HepG2 (cell line): ENCODE measurements around the gene TEKT5. TPM values are rescaled to one million over a fixed set of nuclear protein-coding genes. Genes with fewer than 3 reads are reported as not detected.

ENCODE experiments used
- ARNT2 ChIP-seq: sonication (generic); formaldehyde crosslinking; IDR thresholded peaks from 2 replicates; pipeline ENCODE4 v1.8.0; 2022; ENCODE audit warnings: mild to moderate bottlenecking, low read depth, missing genetic modification reagents, moderate library complexity
- ISX ChIP-seq: sonication (generic); formaldehyde crosslinking; conservative IDR thresholded peaks from 2 replicates; pipeline ENCODE4 v1.5.0; 2020; ENCODE audit warnings: missing genetic modification reagents
- MZF1 ChIP-seq: sonication (generic); formaldehyde crosslinking; IDR thresholded peaks from 2 replicates; pipeline ENCODE4 v1.8.1; 2023; ENCODE audit warnings: mild to moderate bottlenecking, missing genetic modification reagents, borderline replicate concordance
- RBM39 ChIP-seq: fragments of 200-400 bp; formaldehyde crosslinking; IDR thresholded peaks from one replicate; pipeline ENCODE4 v1.6.1; 2018; ENCODE audit warnings: antibody characterized with exemption, mild to moderate bottlenecking, low read depth, low read length; ENCODE audit not compliant: poor library complexity, severe bottlenecking
- SOX6 ChIP-seq, 2 experiments: fragments of 450-650 bp in 1 of 2; sonication (generic) in 1 of 2; formaldehyde crosslinking in 1 of 2; IDR thresholded peaks; 2 replicates each; pipeline versions ENCODE4 v1.4.0 to v1.6.1; 2017 to 2020; ENCODE audit warnings: antibody characterized with exemption in 1 of 2, mild to moderate bottlenecking in 1 of 2, missing genetic modification reagents in 1 of 2
- SRSF9 ChIP-seq: fragments of 200-400 bp; formaldehyde crosslinking; IDR thresholded peaks from 2 replicates; pipeline ENCODE4 v1.6.1; 2018; ENCODE audit warnings: borderline replicate concordance, mild to moderate bottlenecking, low read depth, low read length; ENCODE audit not compliant: insufficient read depth, poor library complexity, severe bottlenecking
- TCF7 ChIP-seq: sonication (generic); IDR thresholded peaks from 2 replicates; pipeline ENCODE4 v1.6.1; 2016; ENCODE audit warnings: antibody characterized with exemption, low read depth
- ZNF383 ChIP-seq: sonication (generic); formaldehyde crosslinking; IDR thresholded peaks from 2 replicates; pipeline ENCODE4 v1.4.0; 2020; ENCODE audit warnings: missing genetic modification reagents, mild to moderate bottlenecking, borderline replicate concordance
- polyA plus RNA-seq, 8 experiments: library from polyadenylated mRNA; depleted of rRNA in 3 of 8; stranded (reverse) in 7 of 8; unstranded in 1 of 8; fragments of >200 nt; fragmentation: Illumina TruSeq in 4 of 8; extraction: Trizol in 4 of 8; gene quantifications; 2 replicates each; pipeline versions ENCODE4 v1.2.1 to v1.2.3, GENCODE V29; 2011 to 2016; ENCODE audit warnings: low read depth in 4 of 8, missing spikeins in 1 of 8, mixed read lengths in 1 of 8; ENCODE audit not compliant: insufficient read depth in 1 of 8
- total RNA-seq, 5 experiments: library from RNA; depleted of rRNA; stranded (reverse); fragments of >200 nt; fragmentation: Illumina TruSeq; extraction: Trizol; gene quantifications; 2 replicates each; pipeline ENCODE4 v1.2.3, GENCODE V29; 2016; ENCODE audit warnings: low read depth in 1 of 5
- TF ChIP-seq, protein P1 (sequence below): sonication (generic); formaldehyde crosslinking; IDR thresholded peaks from 2 replicates; pipeline ENCODE4 v1.4.0; 2020; ENCODE audit warnings: low read depth, mild to moderate bottlenecking, missing genetic modification reagents
- TF ChIP-seq, protein P2 (sequence below): sonication (generic); formaldehyde crosslinking; IDR thresholded peaks from 2 replicates; pipeline ENCODE4 v1.4.0; 2020; ENCODE audit warnings: mild to moderate bottlenecking, missing genetic modification reagents
- TF ChIP-seq, protein P3 (sequence below): IDR thresholded peaks from 2 replicates; pipeline ENCODE4 v1.6.1; 2016; ENCODE audit warnings: mild to moderate bottlenecking
- TF ChIP-seq, protein P4 (sequence below): sonication (generic); formaldehyde crosslinking; conservative IDR thresholded peaks from 2 replicates; pipeline ENCODE4 v1.8.1; 2023; ENCODE audit warnings: missing genetic modification reagents
- TF ChIP-seq, protein P5 (sequence below): sonication (generic); formaldehyde crosslinking; IDR thresholded peaks from 2 replicates; pipeline ENCODE4 v1.9.0; 2022; ENCODE audit warnings: low read depth, missing genetic modification reagents
- TF ChIP-seq, protein P6 (sequence below): IDR thresholded peaks from 2 replicates; pipeline ENCODE4 v1.6.1; 2012; ENCODE audit warnings: inconsistent platforms
- TF ChIP-seq, protein P7 (sequence below): sonication (generic); formaldehyde crosslinking; IDR thresholded peaks from 2 replicates; pipeline ENCODE4 v1.8.1; 2023; ENCODE audit warnings: mild to moderate bottlenecking, missing genetic modification reagents

Gene TEKT5
- total and polyA plus RNA-seq, 2 of the 13 experiments (the other 11 are each of a cell fraction or from before 2014, with no cell fraction given), result 0.16 TPM; not detected in 1

DNA sequence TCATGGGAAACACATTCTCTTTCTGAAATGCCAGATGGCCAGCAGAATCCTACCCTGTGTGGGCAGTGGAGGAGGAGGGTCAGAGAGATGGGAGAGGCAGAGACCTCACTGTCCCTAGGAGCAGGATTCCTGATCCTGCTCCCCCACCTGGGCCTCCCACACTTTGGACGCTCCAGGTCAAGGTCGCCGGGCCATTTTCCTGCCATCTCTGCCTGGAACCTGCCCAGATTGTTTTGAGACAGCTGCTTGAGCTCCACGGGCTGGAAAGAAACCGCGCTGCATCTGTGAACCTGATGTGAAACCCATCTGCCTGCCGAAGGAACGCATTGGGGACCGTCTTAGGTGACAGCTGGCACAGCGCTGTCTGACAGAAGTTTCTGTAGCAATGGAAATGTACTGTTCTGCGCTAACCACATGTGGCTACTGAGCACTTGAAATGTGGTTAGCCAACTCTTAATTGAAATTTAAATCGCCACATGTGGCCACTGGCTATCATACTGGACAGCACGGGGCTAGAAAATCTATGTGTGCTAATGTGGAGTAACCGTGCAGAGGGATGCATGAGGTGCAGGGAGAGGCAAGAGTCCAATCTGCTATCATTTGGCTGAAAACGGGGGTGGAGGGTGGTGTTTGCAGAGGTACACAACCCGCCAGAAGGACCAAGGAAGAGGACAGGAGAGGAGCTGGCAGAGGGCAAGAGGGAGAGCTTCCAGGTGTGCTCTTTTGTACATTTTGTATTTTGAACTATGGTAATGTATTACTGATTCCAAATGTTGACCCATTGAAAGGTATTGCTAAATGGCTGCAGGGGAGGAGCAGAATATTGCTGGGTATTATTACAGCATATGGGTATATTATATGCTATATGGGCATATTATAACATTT is 33.5 kb upstream of the TEKT5 start (continued):
- no peak for TF ChIP-seq SOX6 (IDR thresholded peaks at IDR 0.05)
- peak; percentile 88 for TF ChIP-seq SOX6 (CRISPR knock-in tag; IDR thresholded peaks at IDR 0.05)
- TF ChIP-seq ISX (CRISPR knock-in tag), result no peak
- TF ChIP-seq ARNT2 (CRISPR knock-in tag), result no peak
- TF ChIP-seq SRSF9, result no peak
- TF ChIP-seq, protein P1, sequence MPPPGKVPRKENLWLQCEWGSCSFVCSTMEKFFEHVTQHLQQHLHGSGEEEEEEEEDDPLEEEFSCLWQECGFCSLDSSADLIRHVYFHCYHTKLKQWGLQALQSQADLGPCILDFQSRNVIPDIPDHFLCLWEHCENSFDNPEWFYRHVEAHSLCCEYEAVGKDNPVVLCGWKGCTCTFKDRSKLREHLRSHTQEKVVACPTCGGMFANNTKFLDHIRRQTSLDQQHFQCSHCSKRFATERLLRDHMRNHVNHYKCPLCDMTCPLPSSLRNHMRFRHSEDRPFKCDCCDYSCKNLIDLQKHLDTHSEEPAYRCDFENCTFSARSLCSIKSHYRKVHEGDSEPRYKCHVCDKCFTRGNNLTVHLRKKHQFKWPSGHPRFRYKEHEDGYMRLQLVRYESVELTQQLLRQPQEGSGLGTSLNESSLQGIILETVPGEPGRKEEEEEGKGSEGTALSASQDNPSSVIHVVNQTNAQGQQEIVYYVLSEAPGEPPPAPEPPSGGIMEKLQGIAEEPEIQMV, result no peak
- TF ChIP-seq, protein P2, sequence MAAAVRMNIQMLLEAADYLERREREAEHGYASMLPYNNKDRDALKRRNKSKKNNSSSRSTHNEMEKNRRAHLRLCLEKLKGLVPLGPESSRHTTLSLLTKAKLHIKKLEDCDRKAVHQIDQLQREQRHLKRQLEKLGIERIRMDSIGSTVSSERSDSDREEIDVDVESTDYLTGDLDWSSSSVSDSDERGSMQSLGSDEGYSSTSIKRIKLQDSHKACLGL, result no peak
- TF ChIP-seq, protein P3, sequence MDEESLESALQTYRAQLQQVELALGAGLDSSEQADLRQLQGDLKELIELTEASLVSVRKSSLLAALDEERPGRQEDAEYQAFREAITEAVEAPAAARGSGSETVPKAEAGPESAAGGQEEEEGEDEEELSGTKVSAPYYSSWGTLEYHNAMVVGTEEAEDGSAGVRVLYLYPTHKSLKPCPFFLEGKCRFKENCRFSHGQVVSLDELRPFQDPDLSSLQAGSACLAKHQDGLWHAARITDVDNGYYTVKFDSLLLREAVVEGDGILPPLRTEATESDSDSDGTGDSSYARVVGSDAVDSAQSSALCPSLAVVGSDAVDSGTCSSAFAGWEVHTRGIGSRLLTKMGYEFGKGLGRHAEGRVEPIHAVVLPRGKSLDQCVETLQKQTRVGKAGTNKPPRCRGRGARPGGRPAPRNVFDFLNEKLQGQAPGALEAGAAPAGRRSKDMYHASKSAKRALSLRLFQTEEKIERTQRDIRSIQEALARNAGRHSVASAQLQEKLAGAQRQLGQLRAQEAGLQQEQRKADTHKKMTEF, result peak; percentile 78; the same call in 1 of the 2 replicates
- TF ChIP-seq, protein P4, sequence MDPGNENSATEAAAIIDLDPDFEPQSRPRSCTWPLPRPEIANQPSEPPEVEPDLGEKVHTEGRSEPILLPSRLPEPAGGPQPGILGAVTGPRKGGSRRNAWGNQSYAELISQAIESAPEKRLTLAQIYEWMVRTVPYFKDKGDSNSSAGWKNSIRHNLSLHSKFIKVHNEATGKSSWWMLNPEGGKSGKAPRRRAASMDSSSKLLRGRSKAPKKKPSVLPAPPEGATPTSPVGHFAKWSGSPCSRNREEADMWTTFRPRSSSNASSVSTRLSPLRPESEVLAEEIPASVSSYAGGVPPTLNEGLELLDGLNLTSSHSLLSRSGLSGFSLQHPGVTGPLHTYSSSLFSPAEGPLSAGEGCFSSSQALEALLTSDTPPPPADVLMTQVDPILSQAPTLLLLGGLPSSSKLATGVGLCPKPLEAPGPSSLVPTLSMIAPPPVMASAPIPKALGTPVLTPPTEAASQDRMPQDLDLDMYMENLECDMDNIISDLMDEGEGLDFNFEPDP (CRISPR knock-in tag), result no peak
- TF ChIP-seq MZF1 (CRISPR knock-in tag), result no peak
- TF ChIP-seq, protein P5, sequence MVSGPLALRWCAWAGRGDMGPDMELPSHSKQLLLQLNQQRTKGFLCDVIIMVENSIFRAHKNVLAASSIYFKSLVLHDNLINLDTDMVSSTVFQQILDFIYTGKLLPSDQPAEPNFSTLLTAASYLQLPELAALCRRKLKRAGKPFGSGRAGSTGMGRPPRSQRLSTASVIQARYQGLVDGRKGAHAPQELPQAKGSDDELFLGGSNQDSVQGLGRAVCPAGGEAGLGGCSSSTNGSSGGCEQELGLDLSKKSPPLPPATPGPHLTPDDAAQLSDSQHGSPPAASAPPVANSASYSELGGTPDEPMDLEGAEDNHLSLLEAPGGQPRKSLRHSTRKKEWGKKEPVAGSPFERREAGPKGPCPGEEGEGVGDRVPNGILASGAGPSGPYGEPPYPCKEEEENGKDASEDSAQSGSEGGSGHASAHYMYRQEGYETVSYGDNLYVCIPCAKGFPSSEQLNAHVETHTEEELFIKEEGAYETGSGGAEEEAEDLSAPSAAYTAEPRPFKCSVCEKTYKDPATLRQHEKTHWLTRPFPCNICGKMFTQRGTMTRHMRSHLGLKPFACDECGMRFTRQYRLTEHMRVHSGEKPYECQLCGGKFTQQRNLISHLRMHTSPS, result 0 out of 2 replicates have a peak, but pooled peaks have one; percentile 66
- TF ChIP-seq ZNF383 (CRISPR knock-in tag), result no peak
- TF ChIP-seq, protein P6, sequence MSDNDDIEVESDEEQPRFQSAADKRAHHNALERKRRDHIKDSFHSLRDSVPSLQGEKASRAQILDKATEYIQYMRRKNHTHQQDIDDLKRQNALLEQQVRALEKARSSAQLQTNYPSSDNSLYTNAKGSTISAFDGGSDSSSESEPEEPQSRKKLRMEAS, result no peak; the same call in 1 of the 2 replicates
- 0 out of 2 replicates have a peak, but pooled peaks have one; percentile 26 for TF ChIP-seq TCF7
- TF ChIP-seq, protein P7, sequence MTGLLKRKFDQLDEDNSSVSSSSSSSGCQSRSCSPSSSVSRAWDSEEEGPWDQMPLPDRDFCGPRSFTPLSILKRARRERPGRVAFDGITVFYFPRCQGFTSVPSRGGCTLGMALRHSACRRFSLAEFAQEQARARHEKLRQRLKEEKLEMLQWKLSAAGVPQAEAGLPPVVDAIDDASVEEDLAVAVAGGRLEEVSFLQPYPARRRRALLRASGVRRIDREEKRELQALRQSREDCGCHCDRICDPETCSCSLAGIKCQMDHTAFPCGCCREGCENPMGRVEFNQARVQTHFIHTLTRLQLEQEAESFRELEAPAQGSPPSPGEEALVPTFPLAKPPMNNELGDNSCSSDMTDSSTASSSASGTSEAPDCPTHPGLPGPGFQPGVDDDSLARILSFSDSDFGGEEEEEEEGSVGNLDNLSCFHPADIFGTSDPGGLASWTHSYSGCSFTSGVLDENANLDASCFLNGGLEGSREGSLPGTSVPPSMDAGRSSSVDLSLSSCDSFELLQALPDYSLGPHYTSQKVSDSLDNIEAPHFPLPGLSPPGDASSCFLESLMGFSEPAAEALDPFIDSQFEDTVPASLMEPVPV (CRISPR knock-in tag), result no peak
- TF ChIP-seq RBM39, result no peak
